DOHH2 (cell line): ENCODE measurements around the gene CHST1.

Experiments
- H3F3A ChIP-seq: fragments of 200-600 bp; sonication (generic), shearing (Covaris generic); 2 replicates; pipeline ENCODE4 v1.6.0; 2016; ENCODE audit warnings: antibody characterized with exemption, mild to moderate bottlenecking; ENCODE audit not compliant: control insufficient read depth, insufficient read depth
- H3K27ac ChIP-seq: fragments of 200-600 bp; sonication (generic); 2 replicates; pipeline ENCODE4 v1.5.1; 2014; ENCODE audit warnings: low read depth, mild to moderate bottlenecking, low read length, moderate library complexity
- H3K27me3 ChIP-seq: fragments of 200-600 bp; sonication (generic); 2 replicates; pipeline ENCODE4 v1.6.1; 2014; ENCODE audit warnings: mild to moderate bottlenecking, low read length, mixed read lengths; ENCODE audit not compliant: control insufficient read depth
- H3K36me3 ChIP-seq: fragments of 200-600 bp; sonication (generic); 2 replicates; pipeline ENCODE4 v1.6.1; 2014; ENCODE audit warnings: mild to moderate bottlenecking, low read length, moderate library complexity, mixed read lengths; ENCODE audit not compliant: control insufficient read depth
- H3K4me1 ChIP-seq: fragments of 200-600 bp; sonication (generic); 2 replicates; pipeline ENCODE4 v1.6.1; 2014; ENCODE audit warnings: mild to moderate bottlenecking, low read length, mixed read lengths; ENCODE audit not compliant: control insufficient read depth
- H3K4me2 ChIP-seq: fragments of 200-600 bp; sonication (generic); 2 replicates; pipeline ENCODE4 v1.6.0; 2014; ENCODE audit warnings: mild to moderate bottlenecking, low read length, moderate library complexity
- H3K4me3 ChIP-seq: fragments of 200-600 bp; sonication (generic); 2 replicates; pipeline ENCODE4 v1.5.1; 2014; ENCODE audit warnings: mild to moderate bottlenecking, low read length, mixed read lengths
- H3K79me2 ChIP-seq: fragments of 200-600 bp; sonication (generic); 2 replicates; pipeline ENCODE4 v1.6.1; 2014; ENCODE audit warnings: mild to moderate bottlenecking, low read length, mixed read lengths; ENCODE audit not compliant: control insufficient read depth
- H3K9me2 ChIP-seq: fragments of 200-600 bp; sonication (generic); replicated peaks from 2 replicates; pipeline ENCODE4 v1.6.1; 2014; ENCODE audit warnings: mild to moderate bottlenecking, low read length, mixed read lengths; ENCODE audit not compliant: control insufficient read depth
- H3K9me3 ChIP-seq: fragments of 200-600 bp; sonication (generic); 2 replicates; pipeline ENCODE4 v1.6.1; 2014; ENCODE audit warnings: antibody characterized with exemption, low read length, mixed read lengths; ENCODE audit not compliant: control insufficient read depth, insufficient read depth
- H4K20me1 ChIP-seq: fragments of 200-600 bp; sonication (generic); 2 replicates; pipeline ENCODE4 v1.6.0; 2014; ENCODE audit warnings: low read depth, mild to moderate bottlenecking, antibody characterized with exemption, low read length, moderate library complexity; ENCODE audit not compliant: control insufficient read depth, insufficient read depth
- CTCF ChIP-seq: fragments of 200-600 bp; sonication (generic); IDR thresholded peaks from one replicate; pipeline ENCODE4 v1.5.1; 2014; ENCODE audit warnings: antibody characterized with exemption, mild to moderate bottlenecking, low read depth, low read length; ENCODE audit not compliant: poor library complexity, severe bottlenecking
- EZH2phosphoT487 ChIP-seq: fragments of 200-600 bp; sonication (generic); IDR thresholded peaks from 2 replicates; pipeline ENCODE4 v1.6.1; 2017; ENCODE audit warnings: borderline replicate concordance, mild to moderate bottlenecking, antibody characterized with exemption, low read length, moderate library complexity, mixed read lengths

CHST1 gene

GRCh38 chr11:45672593-45672992, 7.2 kb upstream of the CHST1 start:
- H3K4me2 ChIP-seq: no peak overlapping the region
- H3K27me3 ChIP-seq: peaks cover 2% of the 10 kb centered on the region; the same call in 1 of the 2 replicates
- no peaks in the 10 kb centered on the region for H3F3A ChIP-seq
- no peaks in the 10 kb centered on the region for H3K36me3 ChIP-seq
- no peak overlapping the region for H3K27ac ChIP-seq
- no peaks in the 10 kb centered on the region for H3K9me2 ChIP-seq
- no peaks in the 10 kb centered on the region for H3K9me3 ChIP-seq
- H3K4me3 ChIP-seq: no peak overlapping the region
- no peaks in the 10 kb centered on the region for H4K20me1 ChIP-seq
- no peaks in the 10 kb centered on the region for H3K79me2 ChIP-seq
- TF ChIP-seq EZH2phosphoT487: no peak
- no peak for TF ChIP-seq CTCF
- no peaks in the 10 kb centered on the region for H3K4me1 ChIP-seq

- peaks cover 7% of the 10 kb centered on the region for H3K27me3 ChIP-seq
- H3K9me3 ChIP-seq: no peaks in the 10 kb centered on the region
- no peaks in the 10 kb centered on the region for H3K9me2 ChIP-seq
- H3K27ac ChIP-seq: no peak overlapping the region
- no peaks in the 10 kb centered on the region for H3K36me3 ChIP-seq
- H3K4me3 ChIP-seq: no peak overlapping the region
- H3K4me1 ChIP-seq: no peaks in the 10 kb centered on the region
- H4K20me1 ChIP-seq: no peaks in the 10 kb centered on the region
- no peaks in the 10 kb centered on the region for H3K79me2 ChIP-seq
- TF ChIP-seq EZH2phosphoT487: no peak
- H3F3A ChIP-seq: no peaks in the 10 kb centered on the region
- no peak overlapping the region for H3K4me2 ChIP-seq
These were observed 6.1 kb upstream of the CHST1 start for GRCh38 chr11:45671246-45672171.

GRCh38 chr11:45670386-45671135, 5.1 kb upstream of the CHST1 start:
- no peaks in the 10 kb centered on the region for H3K4me1 ChIP-seq
- H4K20me1 ChIP-seq: no peaks in the 10 kb centered on the region

More at GRCh38 chr11:45670386-45671135, 5.1 kb upstream of the CHST1 start:
- Histone ChIP-seq H3K9me2 (no peaks in the 10 kb centered on the region), H3K79me2 (no peaks in the 10 kb centered on the region), H3K27ac (no peak overlapping the region), H3K9me3 (no peaks in the 10 kb centered on the region), H3F3A (no peaks in the 10 kb centered on the region), H3K27me3 (peaks cover 13% of the 10 kb centered on the region), H3K36me3 (no peaks in the 10 kb centered on the region), H3K4me3 (no peak overlapping the region), H3K4me2 (no peak overlapping the region)
- TF ChIP-seq CTCF (no peak), EZH2phosphoT487 (no peak)
